Measurements from ENCODE around the gene TCIRG1. TPM values are rescaled to one million over a fixed set of nuclear protein-coding genes. Genes with fewer than 3 reads are reported as not detected.

The TCIRG1 gene
- total RNA-seq, 1 experiment from 2014 or later = 51.1 TPM

DNA sequence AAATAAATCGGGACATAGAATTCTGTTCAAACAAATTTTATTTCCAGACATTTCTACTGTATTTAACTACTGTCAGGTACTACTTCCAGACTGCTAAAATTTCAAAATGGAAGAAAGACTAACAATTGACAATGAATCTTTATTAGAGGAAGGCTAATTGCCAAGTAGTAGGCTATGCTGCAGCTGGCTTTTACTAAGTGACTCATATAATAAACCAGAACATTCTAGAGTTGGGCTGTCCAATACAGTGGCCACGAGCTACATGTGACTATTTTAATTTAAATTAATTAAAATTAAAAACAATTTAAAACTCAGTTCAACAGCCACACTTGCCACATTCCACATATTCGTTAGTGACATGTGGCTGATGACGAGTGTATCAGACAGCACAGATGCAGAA, 54.7 kb downstream of the TCIRG1 start:
- Mint-ChIP-seq H3K4me1 (peaks cover 15% of the 10 kb centered on the region), H3K27ac (no peak overlapping the region), H3K27me3 (ENCODE audit: low read depth) (no peaks in the 10 kb centered on the region), H3K4me3 (no peak overlapping the region), H3K9me3 (no peaks in the 10 kb centered on the region), H3K36me3 (peaks cover 4% of the 10 kb centered on the region; the same call in 1 of the 2 replicates)
- CTCF ChIA-PET = interaction anchor here (1.0 kb wide), 1 partner anchor 113 kb away, joined by 3 read pairs; no protein-coding TSS in a partner anchor
- ATAC-seq (no peak), DNase-seq (ENCODE audit: low spot score) (no peak)
- POLR2A ChIA-PET = no interaction called here
- TF ChIP-seq NR3C1 (CRISPR knock-in tag; conservative IDR thresholded peaks at IDR 0.05; ENCODE audit: low read depth) (no peak), HMGXB4 (CRISPR knock-in tag; IDR thresholded peaks at IDR 0.05) (no peak), ETV6 (CRISPR knock-in tag; IDR thresholded peaks at IDR 0.05) (no peak), ZMAT4 (CRISPR knock-in tag; IDR thresholded peaks at IDR 0.05) (no peak), TEAD4 (CRISPR knock-in tag; IDR thresholded peaks at IDR 0.05) (no peak), NFATC4 (CRISPR knock-in tag; IDR thresholded peaks at IDR 0.05) (no peak), NFYB (CRISPR knock-in tag; conservative IDR thresholded peaks at IDR 0.05; ENCODE audit: low read depth) (no peak), ZNF138 (CRISPR knock-in tag; conservative IDR thresholded peaks at IDR 0.05) (no peak)
- TF ChIP-seq, protein P1, sequence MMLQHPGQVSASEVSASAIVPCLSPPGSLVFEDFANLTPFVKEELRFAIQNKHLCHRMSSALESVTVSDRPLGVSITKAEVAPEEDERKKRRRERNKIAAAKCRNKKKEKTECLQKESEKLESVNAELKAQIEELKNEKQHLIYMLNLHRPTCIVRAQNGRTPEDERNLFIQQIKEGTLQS (CRISPR knock-in tag; conservative IDR thresholded peaks at IDR 0.05) = no peak
- TF ChIP-seq, protein P2, sequence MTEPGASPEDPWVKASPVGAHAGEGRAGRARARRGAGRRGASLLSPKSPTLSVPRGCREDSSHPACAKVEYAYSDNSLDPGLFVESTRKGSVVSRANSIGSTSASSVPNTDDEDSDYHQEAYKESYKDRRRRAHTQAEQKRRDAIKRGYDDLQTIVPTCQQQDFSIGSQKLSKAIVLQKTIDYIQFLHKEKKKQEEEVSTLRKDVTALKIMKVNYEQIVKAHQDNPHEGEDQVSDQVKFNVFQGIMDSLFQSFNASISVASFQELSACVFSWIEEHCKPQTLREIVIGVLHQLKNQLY (CRISPR knock-in tag; IDR thresholded peaks at IDR 0.05) = no peak

DNA sequence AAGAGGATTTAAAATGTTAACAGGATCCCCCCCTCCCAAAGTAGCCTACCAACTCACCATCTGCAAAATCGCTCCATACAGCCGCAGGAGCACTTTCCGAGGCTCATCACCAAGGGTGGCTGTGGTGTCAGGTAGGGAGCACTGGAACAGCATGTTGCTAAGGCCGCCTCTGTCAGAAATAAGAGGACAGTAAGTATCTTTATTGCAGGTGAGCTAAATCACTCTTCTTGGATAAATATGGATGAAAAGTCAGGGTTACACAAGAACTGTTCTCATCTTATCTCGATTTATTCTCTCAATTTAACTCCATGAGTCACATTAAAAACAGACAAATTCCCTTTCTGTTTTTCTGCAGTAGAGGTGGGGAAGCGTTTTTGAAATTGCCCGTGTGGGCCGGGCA, 58.1 kb downstream of the TCIRG1 start:
- POLR2A ChIA-PET = interaction anchor here (0.6 kb wide), 1 partner anchor 55 kb away, joined by 3 read pairs; no protein-coding TSS in a partner anchor
- Mint-ChIP-seq H3K36me3 (peaks cover 5% of the 10 kb centered on the region), H3K9me3 (no peaks in the 10 kb centered on the region), H3K4me3 (no peak overlapping the region), H3K27ac (no peak overlapping the region), H3K4me1 (peaks cover 25% of the 10 kb centered on the region), H3K27me3 (ENCODE audit: low read depth) (no peaks in the 10 kb centered on the region)
- no peak for TF ChIP-seq ZNF121 (CRISPR knock-in tag; IDR thresholded peaks at IDR 0.05)
- TF ChIP-seq, protein P3, sequence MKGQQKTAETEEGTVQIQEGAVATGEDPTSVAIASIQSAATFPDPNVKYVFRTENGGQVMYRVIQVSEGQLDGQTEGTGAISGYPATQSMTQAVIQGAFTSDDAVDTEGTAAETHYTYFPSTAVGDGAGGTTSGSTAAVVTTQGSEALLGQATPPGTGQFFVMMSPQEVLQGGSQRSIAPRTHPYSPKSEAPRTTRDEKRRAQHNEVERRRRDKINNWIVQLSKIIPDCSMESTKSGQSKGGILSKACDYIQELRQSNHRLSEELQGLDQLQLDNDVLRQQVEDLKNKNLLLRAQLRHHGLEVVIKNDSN (CRISPR knock-in tag; IDR thresholded peaks at IDR 0.05) = no peak
- no peak for TF ChIP-seq SOX15 (CRISPR knock-in tag; IDR thresholded peaks at IDR 0.05)
- TF ChIP-seq, protein P4, sequence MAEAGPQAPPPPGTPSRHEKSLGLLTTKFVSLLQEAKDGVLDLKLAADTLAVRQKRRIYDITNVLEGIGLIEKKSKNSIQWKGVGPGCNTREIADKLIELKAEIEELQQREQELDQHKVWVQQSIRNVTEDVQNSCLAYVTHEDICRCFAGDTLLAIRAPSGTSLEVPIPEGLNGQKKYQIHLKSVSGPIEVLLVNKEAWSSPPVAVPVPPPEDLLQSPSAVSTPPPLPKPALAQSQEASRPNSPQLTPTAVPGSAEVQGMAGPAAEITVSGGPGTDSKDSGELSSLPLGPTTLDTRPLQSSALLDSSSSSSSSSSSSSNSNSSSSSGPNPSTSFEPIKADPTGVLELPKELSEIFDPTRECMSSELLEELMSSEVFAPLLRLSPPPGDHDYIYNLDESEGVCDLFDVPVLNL (CRISPR knock-in tag; IDR thresholded peaks at IDR 0.05; ENCODE audit: borderline replicate concordance, low read depth) = no peak
- no peak for TF ChIP-seq GTF2I (CRISPR knock-in tag; conservative IDR thresholded peaks at IDR 0.05)
- TF ChIP-seq, protein P5, sequence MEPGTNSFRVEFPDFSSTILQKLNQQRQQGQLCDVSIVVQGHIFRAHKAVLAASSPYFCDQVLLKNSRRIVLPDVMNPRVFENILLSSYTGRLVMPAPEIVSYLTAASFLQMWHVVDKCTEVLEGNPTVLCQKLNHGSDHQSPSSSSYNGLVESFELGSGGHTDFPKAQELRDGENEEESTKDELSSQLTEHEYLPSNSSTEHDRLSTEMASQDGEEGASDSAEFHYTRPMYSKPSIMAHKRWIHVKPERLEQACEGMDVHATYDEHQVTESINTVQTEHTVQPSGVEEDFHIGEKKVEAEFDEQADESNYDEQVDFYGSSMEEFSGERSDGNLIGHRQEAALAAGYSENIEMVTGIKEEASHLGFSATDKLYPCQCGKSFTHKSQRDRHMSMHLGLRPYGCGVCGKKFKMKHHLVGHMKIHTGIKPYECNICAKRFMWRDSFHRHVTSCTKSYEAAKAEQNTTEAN (CRISPR knock-in tag; IDR thresholded peaks at IDR 0.05) = no peak
- TF ChIP-seq AR (CRISPR knock-in tag; IDR thresholded peaks at IDR 0.05) = no peak
- no peak for TF ChIP-seq HMGA2 (CRISPR knock-in tag; IDR thresholded peaks at IDR 0.05)
- TF ChIP-seq MXD4 (CRISPR knock-in tag; IDR thresholded peaks at IDR 0.05; ENCODE audit: borderline replicate concordance) = no peak
- no peak for TF ChIP-seq ZBTB21 (CRISPR knock-in tag; IDR thresholded peaks at IDR 0.05; ENCODE audit: borderline replicate concordance)
- TF ChIP-seq NFATC4 (CRISPR knock-in tag; IDR thresholded peaks at IDR 0.05) = no peak
- no peak for TF ChIP-seq ZMAT4 (CRISPR knock-in tag; IDR thresholded peaks at IDR 0.05)
- TF ChIP-seq, protein P6, sequence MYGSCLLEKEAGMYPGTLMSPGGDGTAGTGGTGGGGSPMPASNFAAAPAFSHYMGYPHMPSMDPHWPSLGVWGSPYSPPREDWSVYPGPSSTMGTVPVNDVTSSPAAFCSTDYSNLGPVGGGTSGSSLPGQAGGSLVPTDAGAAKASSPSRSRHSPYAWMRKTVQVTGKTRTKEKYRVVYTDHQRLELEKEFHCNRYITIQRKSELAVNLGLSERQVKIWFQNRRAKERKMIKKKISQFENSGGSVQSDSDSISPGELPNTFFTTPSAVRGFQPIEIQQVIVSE (CRISPR knock-in tag; IDR thresholded peaks at IDR 0.05; ENCODE audit: borderline replicate concordance) = no peak
- TF ChIP-seq ZNF263 (CRISPR knock-in tag; IDR thresholded peaks at IDR 0.05; ENCODE audit: low read depth) = no peak
- no peak for TF ChIP-seq ERG (CRISPR knock-in tag; IDR thresholded peaks at IDR 0.05)
- no peak for TF ChIP-seq CREB1 (CRISPR knock-in tag; IDR thresholded peaks at IDR 0.05)
- no peak for TF ChIP-seq TEAD4 (CRISPR knock-in tag; IDR thresholded peaks at IDR 0.05)
- no peak for ATAC-seq
- CTCF ChIA-PET = no interaction called here
- DNase-seq (ENCODE audit: low spot score) = no peak

All from WTC11 (cell line).